Fibroblast of pulmonary artery (primary cell): ENCODE results near the gene PIP4K2C.
"Not testable (repeated sequence)": the region's sequence is repeated elsewhere in the genome, so short reads cannot be mapped to it uniquely, and the experiment has no call there.

Source experiments
- DNase-seq: peaks from one replicate; pipeline ENCODE4 v3.0.0-alpha.2; 2010; ENCODE audit warnings: low read depth
- H3K4me3 ChIP-seq: replicated peaks from 2 replicates; pipeline ENCODE4 v1.5.1; 2011; ENCODE audit warnings: low read depth, mild to moderate bottlenecking, control low read depth, low read length, moderate library complexity
- TF ChIP-seq, protein P1 (sequence below): IDR thresholded peaks from 2 replicates; pipeline ENCODE4 v1.5.1; 2011; ENCODE audit warnings: mild to moderate bottlenecking, control low read depth, low read length, inconsistent platforms; ENCODE audit errors: missing control alignments

PIP4K2C gene

GRCh38 chr12:57560516-57560915, 30.5 kb upstream of the PIP4K2C start:
- no peak overlapping the region for H3K4me3 ChIP-seq
- TF ChIP-seq, protein P1, sequence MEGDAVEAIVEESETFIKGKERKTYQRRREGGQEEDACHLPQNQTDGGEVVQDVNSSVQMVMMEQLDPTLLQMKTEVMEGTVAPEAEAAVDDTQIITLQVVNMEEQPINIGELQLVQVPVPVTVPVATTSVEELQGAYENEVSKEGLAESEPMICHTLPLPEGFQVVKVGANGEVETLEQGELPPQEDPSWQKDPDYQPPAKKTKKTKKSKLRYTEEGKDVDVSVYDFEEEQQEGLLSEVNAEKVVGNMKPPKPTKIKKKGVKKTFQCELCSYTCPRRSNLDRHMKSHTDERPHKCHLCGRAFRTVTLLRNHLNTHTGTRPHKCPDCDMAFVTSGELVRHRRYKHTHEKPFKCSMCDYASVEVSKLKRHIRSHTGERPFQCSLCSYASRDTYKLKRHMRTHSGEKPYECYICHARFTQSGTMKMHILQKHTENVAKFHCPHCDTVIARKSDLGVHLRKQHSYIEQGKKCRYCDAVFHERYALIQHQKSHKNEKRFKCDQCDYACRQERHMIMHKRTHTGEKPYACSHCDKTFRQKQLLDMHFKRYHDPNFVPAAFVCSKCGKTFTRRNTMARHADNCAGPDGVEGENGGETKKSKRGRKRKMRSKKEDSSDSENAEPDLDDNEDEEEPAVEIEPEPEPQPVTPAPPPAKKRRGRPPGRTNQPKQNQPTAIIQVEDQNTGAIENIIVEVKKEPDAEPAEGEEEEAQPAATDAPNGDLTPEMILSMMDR = no peak
- no peak for DNase-seq

GRCh38 chr12:57561117-57561516, 29.9 kb upstream of the PIP4K2C start:
- DNase-seq = peak; percentile 20
- not testable (repeated sequence) for H3K4me3 ChIP-seq

DNA sequence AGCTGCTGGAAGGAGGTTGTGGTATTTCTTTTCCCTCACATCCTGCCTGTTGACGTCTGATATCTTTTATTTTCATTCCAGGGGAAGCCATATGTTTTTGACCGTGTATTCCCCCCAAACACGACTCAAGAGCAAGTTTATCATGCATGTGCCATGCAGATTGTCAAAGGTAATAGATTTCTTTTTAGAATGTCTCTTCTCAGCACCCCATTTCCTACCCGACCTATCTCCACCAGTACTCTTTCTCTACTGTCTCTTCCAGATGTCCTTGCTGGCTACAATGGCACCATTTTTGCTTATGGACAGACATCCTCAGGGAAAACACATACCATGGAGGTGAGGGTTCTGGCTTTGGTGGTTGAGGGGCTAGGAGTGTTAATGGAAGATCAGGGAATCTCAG, 27.6 kb upstream of the PIP4K2C start:
- no peak for DNase-seq
- H3K4me3 ChIP-seq = no peak overlapping the region
- TF ChIP-seq, protein P1 = no peak

DNA sequence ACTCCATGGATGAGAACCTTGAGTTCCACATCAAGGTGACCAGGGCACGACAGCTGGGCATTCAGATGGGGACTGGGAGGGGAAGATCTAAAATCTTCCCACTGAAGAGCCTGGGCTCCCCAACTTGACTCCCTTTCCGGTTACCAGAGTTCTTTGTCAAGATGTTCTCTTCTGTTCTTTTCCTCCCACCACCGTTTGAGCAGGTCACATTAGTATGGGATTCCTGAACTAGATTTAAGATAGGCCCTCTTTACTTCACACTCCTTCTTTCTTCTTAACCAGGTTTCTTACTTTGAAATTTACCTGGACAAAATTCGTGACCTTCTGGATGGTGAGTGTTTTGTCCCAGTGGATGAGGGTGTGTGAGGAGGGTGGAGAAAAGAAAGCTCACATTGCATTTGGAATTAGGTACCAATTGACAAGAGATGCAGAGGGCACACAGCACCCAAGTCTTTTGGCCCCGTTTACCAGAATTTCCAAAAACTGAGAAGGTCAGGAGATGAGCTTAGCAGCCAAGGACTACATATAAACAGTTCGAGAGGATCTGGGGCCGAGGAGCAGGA, 26.7 kb upstream of the PIP4K2C start:
- DNase-seq = no peak
- TF ChIP-seq, protein P1 = no peak
- no peak overlapping the region for H3K4me3 ChIP-seq

- TF ChIP-seq, protein P1 = no peak
- no peak overlapping the region for H3K4me3 ChIP-seq
- DNase-seq = no peak
Observed at GRCh38 chr12:57568838-57569237, 22.2 kb upstream of the PIP4K2C start.

GRCh38 chr12:57569858-57570257, 21.1 kb upstream of the PIP4K2C start:
- no peak for DNase-seq
- no peak overlapping the region for H3K4me3 ChIP-seq
- TF ChIP-seq, protein P1 = no peak

DNA sequence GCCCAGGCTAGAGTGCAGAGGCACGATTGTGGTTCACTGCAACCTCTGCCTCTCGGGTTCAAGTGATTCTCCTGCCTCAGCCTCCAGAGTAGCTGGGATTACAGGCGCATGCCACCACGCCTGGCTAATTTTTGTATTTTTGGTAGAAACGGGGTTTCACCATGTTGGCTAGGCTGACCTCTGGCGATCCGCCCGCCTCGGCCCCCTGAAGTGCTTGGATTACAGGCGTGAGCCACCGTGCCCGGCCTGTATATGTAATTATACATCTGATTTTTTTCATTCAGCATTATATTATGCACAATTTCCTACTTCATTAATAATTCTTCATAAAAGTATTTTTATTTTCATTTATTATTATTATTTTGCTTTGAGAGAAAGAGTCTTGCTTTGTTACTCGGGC, 20.6 kb upstream of the PIP4K2C start:
- not testable (repeated sequence) for H3K4me3 ChIP-seq, DNase-seq

GRCh38 chr12:57571926-57572762, 18.8 kb upstream of the PIP4K2C start:
- TF ChIP-seq, protein P1 = no peak
- DNase-seq = no peak
- H3K4me3 ChIP-seq = no peak overlapping the region
